B cell (primary cell): ENCODE results near the gene THYN1. TPM values are rescaled to one million over a fixed set of nuclear protein-coding genes. Genes with fewer than 3 reads are reported as not detected.
A peak's percentile ranks its signal among the peaks of the same experiment; 100 is the strongest.

Experiments used
- ATAC-seq: fragments of 200-7000 bp; cut with Tn5 transposase; one replicate; pipeline ENCODE4 v1.10.0; 2021; ENCODE audit warnings: low read depth, mild to moderate bottlenecking, moderate number of reproducible peaks, moderate library complexity
- CTCF ChIA-PET: fragments of 350-600 bp; sonication (Branson Sonifier 250); formaldehyde crosslinking; loops from one replicate; lab custom pipeline; 2021; ENCODE audit warnings: antibody characterized with exemption, inconsistent platforms; lab: Charles Lee
- POLR2A ChIA-PET: fragments of 350-600 bp; sonication (Branson Sonifier 250); formaldehyde crosslinking; loops from one replicate; lab custom pipeline; 2021; ENCODE audit warnings: antibody characterized with exemption; lab: Charles Lee
- DNase-seq: peaks from one replicate; pipeline ENCODE4 v3.0.0; 2013
- H2AFZ ChIP-seq: 2 replicates; pipeline ENCODE4 v1.6.1; 2012; ENCODE audit warnings: mild to moderate bottlenecking, low read depth, low read length; ENCODE audit not compliant: insufficient read depth, poor library complexity, severe bottlenecking
- H3K27ac ChIP-seq, 2 donors: 1 replicate in 1 of 2; 2 replicates in 1 of 2; pipeline ENCODE4 v1.5.1; 2012 to 2013; ENCODE audit warnings: low read length in 2 of 2, mild to moderate bottlenecking in 2 of 2, moderate library complexity in 1 of 2
- H3K27me3 ChIP-seq, 4 experiments: fragments of 200-600 bp in 1 of 4; sonication (generic) in 1 of 4; replicated peaks in 1 of 4; 1 replicate in 2 of 4; 2 replicates in 2 of 4; pipeline versions ENCODE4 v1.6.1 to v1.7.0; 2013 to 2016; ENCODE audit warnings: low read length in 3 of 4, mild to moderate bottlenecking in 2 of 4, mixed read lengths in 1 of 4, moderate library complexity in 1 of 4; ENCODE audit not compliant: insufficient read depth in 4 of 4, control insufficient read depth in 3 of 4; ENCODE audit errors: control extremely low read depth in 1 of 4
- H3K36me3 ChIP-seq, 2 experiments: replicated peaks in 1 of 2; 1 replicate in 1 of 2; 2 replicates in 1 of 2; pipeline versions ENCODE4 v1.6.1 to v1.7.1; 2013; ENCODE audit warnings: low read length in 1 of 2; ENCODE audit not compliant: insufficient read depth in 2 of 2, control insufficient read depth in 1 of 2; ENCODE audit errors: control extremely low read depth in 1 of 2, extremely low read depth in 1 of 2
- H3K4me1 ChIP-seq, 2 donors: fragments of 200-600 bp in 1 of 2; sonication (generic) in 1 of 2; 1 replicate in 1 of 2; 2 replicates in 1 of 2; pipeline versions ENCODE4 v1.5.1 to v1.6.1; 2013 to 2017; ENCODE audit warnings: low read length in 2 of 2; ENCODE audit not compliant: control insufficient read depth in 2 of 2, insufficient read depth in 2 of 2
- H3K4me2 ChIP-seq: replicated peaks from 2 replicates; pipeline ENCODE3; 2012; ENCODE audit warnings: mild to moderate bottlenecking, low read depth, low read length; ENCODE audit not compliant: poor library complexity, severe bottlenecking
- H3K4me3 ChIP-seq, 5 experiments: fragments of 200-600 bp in 1 of 5; sonication (generic) in 1 of 5; 1 replicate in 3 of 5; 2 replicates in 2 of 5; pipeline versions ENCODE4 v1.5.1 to v1.7.0; 2011 to 2016; ENCODE audit warnings: low read length in 4 of 5, mild to moderate bottlenecking in 4 of 5, low read depth in 2 of 5, control low read depth in 1 of 5, moderate library complexity in 1 of 5; ENCODE audit not compliant: insufficient read depth in 1 of 5; ENCODE audit errors: control extremely low read depth in 1 of 5, extremely low read depth in 1 of 5
- H3K79me2 ChIP-seq: fragments of 200-600 bp; sonication (generic); one replicate; pipeline ENCODE4 v1.6.0; 2016; ENCODE audit warnings: low read length; ENCODE audit not compliant: control insufficient read depth, insufficient read depth
- H3K9ac ChIP-seq: fragments of 200-600 bp; sonication (generic); 2 replicates; pipeline ENCODE4 v1.6.1; 2017; ENCODE audit warnings: mild to moderate bottlenecking, low read length, moderate library complexity
- H3K9me3 ChIP-seq, 3 donors: one replicate each; pipeline versions ENCODE4 v1.6.1 to v1.7.1; 2013; ENCODE audit warnings: low read length in 2 of 3; ENCODE audit not compliant: control insufficient read depth in 2 of 3, insufficient read depth in 1 of 3; ENCODE audit errors: control extremely low read depth in 1 of 3
- H4K20me1 ChIP-seq: 2 replicates; pipeline ENCODE4 v1.6.0; 2012; ENCODE audit warnings: mild to moderate bottlenecking, low read length; ENCODE audit not compliant: insufficient read depth, control insufficient read depth, poor library complexity, severe bottlenecking
- H3K27ac Mint-ChIP-seq: one replicate; pipeline ENCODE4 v1.8.0; 2021; ENCODE audit warnings: mixed read lengths
- H3K27me3 Mint-ChIP-seq: one replicate; pipeline ENCODE4 v1.8.0; 2021; ENCODE audit warnings: mixed read lengths
- H3K4me1 Mint-ChIP-seq: one replicate; pipeline ENCODE4 v1.8.0; 2021; ENCODE audit warnings: mixed read lengths
- H3K4me3 Mint-ChIP-seq: one replicate; pipeline ENCODE4 v1.8.0; 2021; ENCODE audit warnings: mixed read lengths
- H3K9me3 Mint-ChIP-seq: one replicate; pipeline ENCODE4 v1.8.0; 2022; ENCODE audit warnings: mixed read lengths; ENCODE audit not compliant: insufficient read depth
- EZH2 ChIP-seq: IDR thresholded peaks from 2 replicates; pipeline ENCODE4 v1.6.1; 2012; ENCODE audit warnings: borderline replicate concordance, low read depth, mild to moderate bottlenecking, moderate library complexity, low read length; ENCODE audit not compliant: insufficient read depth, poor library complexity, severe bottlenecking
- WGBS: methylation state at CpG from one replicate; pipeline ENCODE4 v1.1.5; 2013; ENCODE audit warnings: missing lambda C conversion rate; ENCODE audit not compliant: insufficient coverage; 5-methylcytosine and 5-hydroxymethylcytosine counted together
- intact Hi-C: fragments of 100-400 bp; cut with micrococcal nuclease; formaldehyde crosslinking; loops from one replicate; pipeline ENCODE4 v1.10.0; 2022
- polyA plus RNA-seq: library from polyadenylated mRNA; depleted of rRNA; stranded (reverse); fragments of >200 nt; gene quantifications from 2 replicates; pipeline ENCODE4 v1.2.3, GENCODE V29; 2012
- total RNA-seq, 2 donors: library from RNA; stranded (reverse); fragments of 120-200 nt in 1 of 2; gene quantifications; 1 replicate in 1 of 2; 2 replicates in 1 of 2; pipeline versions ENCODE4 v1.2.3 to v1.2.4, GENCODE V29; 2013 to 2022
- TF ChIP-seq, protein P1 (sequence below): fragments of 200-600 bp; IDR thresholded peaks from one replicate; pipeline ENCODE4 v1.8.0; 2022; ENCODE audit warnings: antibody characterized with exemption, mild to moderate bottlenecking

Gene THYN1
- total and polyA plus RNA-seq, 2 donors (not counting 1 experiment from before 2014, with no cell fraction given): 36.3 to 38.4 TPM

DNA sequence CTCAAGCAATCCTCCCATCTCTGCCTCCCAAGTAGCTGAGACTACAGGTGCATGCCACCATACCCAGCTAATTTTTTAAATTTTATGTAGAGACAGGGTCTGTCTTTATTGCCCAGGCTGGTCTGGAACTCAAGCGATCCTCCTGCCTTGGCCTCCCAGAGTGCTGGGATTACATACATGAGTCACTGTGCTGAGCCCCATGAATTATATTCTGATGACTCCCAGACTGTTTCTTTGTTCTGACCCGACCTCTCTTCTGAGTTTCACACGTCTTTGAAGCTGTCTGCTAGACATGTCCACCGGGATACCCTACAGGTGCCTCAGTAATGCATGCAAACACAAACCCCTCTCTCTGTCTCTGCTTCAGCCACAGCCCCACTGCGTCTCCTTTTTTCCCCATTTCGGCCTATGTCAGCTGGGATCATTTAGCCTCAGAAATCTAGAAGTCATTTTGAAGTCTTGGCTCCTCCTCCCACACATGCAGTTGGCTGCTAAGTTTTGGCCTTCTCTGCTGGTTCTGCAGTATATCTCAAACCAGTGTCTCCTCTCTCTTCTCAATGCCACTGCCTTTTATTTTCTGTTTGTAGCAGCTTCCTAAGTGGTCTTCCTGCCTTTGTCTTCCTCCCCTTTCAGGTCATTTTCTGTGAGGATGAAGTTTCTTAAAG lies 23.9 kb downstream of the THYN1 start:
- Histone ChIP-seq H3K9ac (no peak overlapping the region), H3K27ac (no peak overlapping the region), H3K27me3 (peaks cover 0 to 47% (median 32%) of the 10 kb centered on the region in 4 experiments), H4K20me1 (peaks cover 87% of the 10 kb centered on the region), H3K4me2 (peak overlapping the region; percentile 45), H2AFZ (no peak overlapping the region), H3K4me1 (peaks cover 62 to 71% of the 10 kb centered on the region in 2 donors), H3K36me3 (no peaks in the 10 kb centered on the region), H3K79me2 (peaks cover 46% of the 10 kb centered on the region), H3K4me3 (peak overlapping the region in 1 of 5 experiments; percentile 21), H3K9me3 (no peaks in the 10 kb centered on the region)
- ATAC-seq: no peak
- Mint-ChIP-seq H3K4me3 (peak overlapping the region; percentile 64), H3K27ac (no peak overlapping the region), H3K27me3 (peaks cover 27% of the 10 kb centered on the region), H3K4me1 (peaks cover 63% of the 10 kb centered on the region), H3K9me3 (no peaks in the 10 kb centered on the region)
- DNase-seq: no peak
- WGBS: 92% methylated on average over 6 of the region's 6 CpGs
- POLR2A ChIA-PET: interaction anchor here (0.6 kb wide), 1 partner anchor 19 kb away, joined by 3 read pairs; no protein-coding TSS in a partner anchor
- TF ChIP-seq, protein P1, sequence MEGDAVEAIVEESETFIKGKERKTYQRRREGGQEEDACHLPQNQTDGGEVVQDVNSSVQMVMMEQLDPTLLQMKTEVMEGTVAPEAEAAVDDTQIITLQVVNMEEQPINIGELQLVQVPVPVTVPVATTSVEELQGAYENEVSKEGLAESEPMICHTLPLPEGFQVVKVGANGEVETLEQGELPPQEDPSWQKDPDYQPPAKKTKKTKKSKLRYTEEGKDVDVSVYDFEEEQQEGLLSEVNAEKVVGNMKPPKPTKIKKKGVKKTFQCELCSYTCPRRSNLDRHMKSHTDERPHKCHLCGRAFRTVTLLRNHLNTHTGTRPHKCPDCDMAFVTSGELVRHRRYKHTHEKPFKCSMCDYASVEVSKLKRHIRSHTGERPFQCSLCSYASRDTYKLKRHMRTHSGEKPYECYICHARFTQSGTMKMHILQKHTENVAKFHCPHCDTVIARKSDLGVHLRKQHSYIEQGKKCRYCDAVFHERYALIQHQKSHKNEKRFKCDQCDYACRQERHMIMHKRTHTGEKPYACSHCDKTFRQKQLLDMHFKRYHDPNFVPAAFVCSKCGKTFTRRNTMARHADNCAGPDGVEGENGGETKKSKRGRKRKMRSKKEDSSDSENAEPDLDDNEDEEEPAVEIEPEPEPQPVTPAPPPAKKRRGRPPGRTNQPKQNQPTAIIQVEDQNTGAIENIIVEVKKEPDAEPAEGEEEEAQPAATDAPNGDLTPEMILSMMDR: no peak
- no peak for TF ChIP-seq EZH2
- CTCF ChIA-PET: interaction anchor here (0.7 to 2.8 kb wide), 12 partner anchors 11 to 44 kb away, joined by 3 to 27 read pairs (median 4); partner anchors contain the start of genes ACAD8 and THYN1
- intact Hi-C loops: no loop called here

GRCh38 chr11:134228625-134229024 lies 24.5 kb downstream of the THYN1 start:
- Histone ChIP-seq H2AFZ (no peak overlapping the region), H3K9me3 (no peaks in the 10 kb centered on the region), H3K4me2 (peak overlapping the region; percentile 45), H4K20me1 (peaks cover 83% of the 10 kb centered on the region), H3K79me2 (peaks cover 46% of the 10 kb centered on the region), H3K9ac (no peak overlapping the region), H3K27ac (no peak overlapping the region), H3K36me3 (no peaks in the 10 kb centered on the region), H3K4me1 (peaks cover 62 to 71% of the 10 kb centered on the region in 2 donors), H3K4me3 (peak overlapping the region in 1 of 5 experiments; percentile 21), H3K27me3 (peaks cover 0 to 47% (median 32%) of the 10 kb centered on the region in 4 experiments)
- 4% methylated on average over 4 of the region's 6 CpGs for WGBS
- ATAC-seq: peak; percentile 52
- Mint-ChIP-seq H3K4me1 (peaks cover 68% of the 10 kb centered on the region), H3K27ac (peak overlapping the region; percentile 46), H3K9me3 (no peaks in the 10 kb centered on the region), H3K4me3 (peak overlapping the region; percentile 46), H3K27me3 (peaks cover 27% of the 10 kb centered on the region)
- ChIA-PET POLR2A (no interaction called here), CTCF (interaction anchor here (0.7 to 2.8 kb wide), 8 partner anchors 12 to 45 kb away, joined by 3 to 27 read pairs (median 4); partner anchors contain the start of genes ACAD8 and THYN1)
- TF ChIP-seq, protein P1: no peak
- no peak for TF ChIP-seq EZH2
- intact Hi-C loops: loop anchor here (1.0 kb wide), 2 partner anchors 16 to 25 kb away; partner anchors contain the start of genes ACAD8 and THYN1
- peak; percentile 90 for DNase-seq
